Articular chondrocyte of knee joint (primary cell): ENCODE results near the gene GATAD1. TPM values are rescaled to one million over a fixed set of nuclear protein-coding genes. Genes with fewer than 3 reads are reported as not detected.

Experiments
- total RNA-seq: library from RNA; depleted of rRNA; stranded (reverse); fragments of >200 nt; gene quantifications from 2 replicates; pipeline ENCODE4 v1.2.3, GENCODE V29; 2012

GATAD1 gene
- total RNA-seq = 31.1 and 41.6 TPM in 2 replicates

GRCh38 chr7:92447345-92448204 lies at the start of gene GATAD1:
TSS of gene GATAD1 (plus strand) at chr7:92447482. CDS start at chr7:92447730, 248 bp downstream.

GRCh38 chr7:92477681-92478080 lies 30.4 kb downstream of the GATAD1 start, which contains the start of gene ERVW-1:
TSS of gene ERVW-1 (minus strand) at chr7:92477946. CDS start at chr7:92470381, 7,565 bp downstream.

Other genes with a start within 250 kb of the GATAD1 start
- gene KRIT1, start 201.6 kb upstream of the GATAD1 start, total RNA-seq = 63.2 and 76.4 TPM in 2 replicates
- 94.9 and 113 TPM in 2 replicates for gene ANKIB1, start 201.5 kb upstream of the GATAD1 start, total RNA-seq
- gene ERVW-1, start 30.5 kb downstream of the GATAD1 start, total RNA-seq = not detected in 2 replicates
- gene PEX1, start 81.0 kb downstream of the GATAD1 start, total RNA-seq = 23.7 and 24.6 TPM in 2 replicates
- 11.1 and 17.3 TPM in 2 replicates for gene RBM48, start 81.3 kb downstream of the GATAD1 start, total RNA-seq
- gene FAM133B, start 142.9 kb downstream of the GATAD1 start, total RNA-seq = 24.2 and 27.0 TPM in 2 replicates